GM12874 (cell line): ENCODE results near the gene CPTP.

ENCODE experiments used
- TF ChIP-seq, protein P1 (sequence below): IDR thresholded peaks from 2 replicates; pipeline ENCODE4 v1.5.1; 2011; ENCODE audit warnings: low read depth, mild to moderate bottlenecking, control low read depth, low read length, moderate library complexity; ENCODE audit not compliant: insufficient read depth

The CPTP gene

DNA sequence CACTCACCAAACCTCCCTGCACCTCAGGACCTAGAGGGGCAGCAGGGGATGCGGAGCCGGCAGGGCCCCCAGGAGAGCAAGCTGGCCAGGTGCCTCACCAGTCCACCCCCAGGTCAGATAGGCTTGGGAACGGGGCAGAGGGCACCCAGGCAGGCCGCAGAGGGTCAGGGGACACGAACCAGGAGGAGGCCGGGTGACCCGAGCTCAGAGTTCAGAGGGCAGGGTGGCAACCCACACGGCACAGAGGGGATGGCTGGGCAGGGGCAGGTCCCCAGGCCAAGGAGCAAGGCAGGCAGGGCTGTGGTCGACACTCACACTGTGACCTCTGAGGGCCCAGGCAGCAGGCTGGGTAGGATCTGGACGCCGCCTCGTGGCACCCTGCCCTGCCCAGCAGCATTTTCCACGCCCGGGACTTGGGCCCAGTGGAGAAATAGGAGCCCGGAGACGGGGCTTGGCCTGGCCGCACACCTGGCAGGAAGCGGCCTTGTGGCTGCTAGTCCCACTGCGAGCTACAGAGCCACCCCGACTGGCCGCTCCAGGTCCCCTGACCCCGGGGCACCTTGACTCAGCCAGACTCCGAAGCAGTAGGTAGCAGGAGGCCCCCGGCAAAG is 19.3 kb downstream of the CPTP start:
- TF ChIP-seq, protein P1, sequence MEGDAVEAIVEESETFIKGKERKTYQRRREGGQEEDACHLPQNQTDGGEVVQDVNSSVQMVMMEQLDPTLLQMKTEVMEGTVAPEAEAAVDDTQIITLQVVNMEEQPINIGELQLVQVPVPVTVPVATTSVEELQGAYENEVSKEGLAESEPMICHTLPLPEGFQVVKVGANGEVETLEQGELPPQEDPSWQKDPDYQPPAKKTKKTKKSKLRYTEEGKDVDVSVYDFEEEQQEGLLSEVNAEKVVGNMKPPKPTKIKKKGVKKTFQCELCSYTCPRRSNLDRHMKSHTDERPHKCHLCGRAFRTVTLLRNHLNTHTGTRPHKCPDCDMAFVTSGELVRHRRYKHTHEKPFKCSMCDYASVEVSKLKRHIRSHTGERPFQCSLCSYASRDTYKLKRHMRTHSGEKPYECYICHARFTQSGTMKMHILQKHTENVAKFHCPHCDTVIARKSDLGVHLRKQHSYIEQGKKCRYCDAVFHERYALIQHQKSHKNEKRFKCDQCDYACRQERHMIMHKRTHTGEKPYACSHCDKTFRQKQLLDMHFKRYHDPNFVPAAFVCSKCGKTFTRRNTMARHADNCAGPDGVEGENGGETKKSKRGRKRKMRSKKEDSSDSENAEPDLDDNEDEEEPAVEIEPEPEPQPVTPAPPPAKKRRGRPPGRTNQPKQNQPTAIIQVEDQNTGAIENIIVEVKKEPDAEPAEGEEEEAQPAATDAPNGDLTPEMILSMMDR = no peak

- TF ChIP-seq, protein P1 = no peak; the same call in 1 of the 2 replicates
These were observed 20.2 kb downstream of the CPTP start for GRCh38 chr1:1344655-1345361.

- TF ChIP-seq, protein P1 = no peak
These were observed 20.8 kb downstream of the CPTP start for GRCh38 chr1:1345384-1345783.

- TF ChIP-seq, protein P1 = no peak
These were observed 21.4 kb downstream of the CPTP start for GRCh38 chr1:1345860-1346500.

GRCh38 chr1:1346501-1346890 is 21.9 kb downstream of the CPTP start:
- TF ChIP-seq, protein P1 = no peak

GRCh38 chr1:1347026-1347595 is 22.5 kb downstream of the CPTP start:
- TF ChIP-seq, protein P1 = no peak
